Testis (tissue), 2 donors: ENCODE data around the gene C3.

Source experiments
- CTCF ChIP-seq, 3 experiments: fragments of 450-650 bp in 2 of 3; fragments of 200-600 bp in 1 of 3; sonication (generic) in 1 of 3; IDR thresholded peaks; one replicate each; pipeline ENCODE4 v1.5.1; 2016 to 2019; ENCODE audit warnings: antibody characterized with exemption in 3 of 3, mild to moderate bottlenecking in 2 of 3, moderate library complexity in 1 of 3
- POLR2A ChIP-seq: fragments of 450-650 bp; IDR thresholded peaks from one replicate; pipeline ENCODE4 v1.6.1; 2017; ENCODE audit warnings: antibody characterized with exemption, mild to moderate bottlenecking, moderate library complexity

- TF ChIP-seq CTCF (IDR thresholded peaks at IDR 0.05) (no peak), POLR2A (no peak)
These were observed 33.7 kb upstream of the C3 start for GRCh38 chr19:6754136-6754535.
